Endothelial cell of hepatic sinusoid (primary cell): Measurements from ENCODE around the gene ADAM19.

Experiments
- in situ Hi-C: cut with HindIII; loops from 2 replicates; pipeline ENCODE4 v1.10.0; 2017; ENCODE audit warnings: low sequenced_read_pairs

Gene ADAM19

DNA sequence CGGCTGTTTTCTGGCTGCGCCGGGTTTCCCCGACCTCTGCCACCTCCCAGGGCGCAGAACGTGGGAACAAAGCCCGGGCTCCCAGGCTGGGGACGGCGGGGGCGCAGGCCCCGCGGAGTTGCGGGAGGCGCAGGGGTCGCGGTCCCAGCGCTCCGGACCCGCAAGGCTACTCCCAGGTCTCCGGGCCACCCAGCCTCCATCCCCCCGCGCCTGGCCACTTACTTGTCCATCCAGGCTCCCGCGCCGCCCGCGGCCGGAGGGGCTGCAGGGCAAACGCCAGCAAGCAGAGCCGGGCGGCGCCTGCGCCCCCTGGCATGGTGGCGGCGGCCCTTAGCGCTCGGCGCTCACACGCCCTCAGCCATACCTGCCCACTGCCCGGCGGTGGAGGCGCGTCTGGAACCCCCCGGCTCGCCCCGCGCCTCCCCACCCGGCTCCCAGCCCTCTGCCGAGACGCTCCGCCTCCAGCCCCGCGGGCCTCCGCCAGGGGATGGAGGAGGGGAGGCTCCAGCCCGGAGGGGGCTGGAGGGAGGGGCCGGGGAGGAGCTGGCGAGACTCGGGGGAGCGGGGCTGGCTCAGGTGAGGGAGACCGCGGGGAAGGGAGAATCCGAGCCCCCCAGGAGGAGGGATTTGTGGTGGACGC lies at the start of gene ADAM19:
ADAM19 (minus strand) TSS at position 395 of the 640 bp plus-strand sequence; CDS start at position 316, 79 bp downstream.
- in situ Hi-C loops, result no loop called here

DNA sequence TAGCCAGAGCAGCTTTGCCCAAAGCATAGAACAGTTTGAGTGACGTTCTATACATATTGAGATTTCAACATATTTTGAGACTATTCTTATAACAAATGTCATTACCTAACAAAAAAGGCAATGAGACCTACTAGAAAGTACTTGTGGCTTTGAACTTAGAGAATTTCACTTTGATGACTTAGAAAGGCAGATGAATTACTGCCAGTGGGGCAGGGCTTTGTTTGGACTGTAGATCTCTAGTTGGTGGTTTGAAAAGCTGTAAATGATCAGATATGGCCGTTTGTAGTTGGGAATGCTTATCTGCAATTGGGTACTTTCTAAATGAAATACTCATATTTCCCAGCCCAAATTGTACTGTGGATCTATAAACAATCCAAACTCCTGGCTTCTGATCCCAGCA lies 48.6 kb upstream of the ADAM19 start:
- in situ Hi-C loops, result no loop called here

DNA sequence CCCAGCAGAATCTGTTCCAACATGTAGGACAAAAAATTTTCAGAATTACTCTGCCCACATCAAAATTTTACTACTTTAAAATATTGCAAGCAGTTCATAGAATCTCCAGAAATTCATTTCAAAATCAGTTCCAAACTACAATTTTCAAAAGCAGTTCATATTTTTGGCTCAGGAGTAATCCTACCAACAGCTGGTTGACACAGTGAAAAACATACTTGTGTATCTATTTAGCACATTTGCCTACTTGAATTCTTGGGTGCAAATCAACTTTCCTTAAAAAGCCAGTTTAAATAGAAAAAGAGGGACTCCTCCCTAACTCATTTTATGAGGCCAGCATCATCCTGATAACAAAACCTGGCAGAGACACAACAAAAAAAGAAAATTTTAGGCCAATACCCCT lies 45.2 kb upstream of the ADAM19 start:
- in situ Hi-C loops, result no loop called here

DNA sequence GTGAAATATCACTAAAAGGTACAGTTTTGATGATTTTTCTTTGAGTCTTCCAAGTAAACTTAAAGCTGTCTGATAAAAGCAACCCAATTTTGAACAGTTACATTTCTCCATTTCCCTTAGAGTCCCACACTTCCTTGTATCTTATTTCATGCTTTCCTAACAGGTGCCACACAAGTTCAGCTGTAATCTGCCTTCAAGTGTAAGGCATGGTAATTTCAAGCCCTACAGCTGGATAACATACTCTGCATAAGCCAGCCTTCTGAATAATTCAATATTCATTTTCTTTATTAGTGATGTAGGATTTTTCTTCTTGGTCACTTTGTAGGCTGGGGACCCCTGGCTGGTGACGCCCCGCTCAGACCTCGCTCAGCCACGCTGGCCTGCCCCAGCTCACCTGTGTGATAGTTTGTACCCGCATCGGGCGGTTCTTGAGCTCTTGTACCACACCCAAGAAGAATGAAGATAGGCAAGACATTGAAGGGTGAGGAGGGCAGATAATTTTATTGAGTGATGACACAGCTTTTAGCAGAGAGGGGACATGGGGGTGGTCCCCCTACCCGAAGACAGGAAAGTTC lies 42.7 kb upstream of the ADAM19 start:
- in situ Hi-C loops, result no loop called here

- in situ Hi-C loops, result no loop called here
These were observed 41.2 kb upstream of the ADAM19 start for GRCh38 chr5:157616785-157617184.

GRCh38 chr5:157613385-157614245 lies 38.0 kb upstream of the ADAM19 start:
- in situ Hi-C loops, result no loop called here

GRCh38 chr5:157612581-157612980 lies 37.0 kb upstream of the ADAM19 start:
- in situ Hi-C loops, result no loop called here

DNA sequence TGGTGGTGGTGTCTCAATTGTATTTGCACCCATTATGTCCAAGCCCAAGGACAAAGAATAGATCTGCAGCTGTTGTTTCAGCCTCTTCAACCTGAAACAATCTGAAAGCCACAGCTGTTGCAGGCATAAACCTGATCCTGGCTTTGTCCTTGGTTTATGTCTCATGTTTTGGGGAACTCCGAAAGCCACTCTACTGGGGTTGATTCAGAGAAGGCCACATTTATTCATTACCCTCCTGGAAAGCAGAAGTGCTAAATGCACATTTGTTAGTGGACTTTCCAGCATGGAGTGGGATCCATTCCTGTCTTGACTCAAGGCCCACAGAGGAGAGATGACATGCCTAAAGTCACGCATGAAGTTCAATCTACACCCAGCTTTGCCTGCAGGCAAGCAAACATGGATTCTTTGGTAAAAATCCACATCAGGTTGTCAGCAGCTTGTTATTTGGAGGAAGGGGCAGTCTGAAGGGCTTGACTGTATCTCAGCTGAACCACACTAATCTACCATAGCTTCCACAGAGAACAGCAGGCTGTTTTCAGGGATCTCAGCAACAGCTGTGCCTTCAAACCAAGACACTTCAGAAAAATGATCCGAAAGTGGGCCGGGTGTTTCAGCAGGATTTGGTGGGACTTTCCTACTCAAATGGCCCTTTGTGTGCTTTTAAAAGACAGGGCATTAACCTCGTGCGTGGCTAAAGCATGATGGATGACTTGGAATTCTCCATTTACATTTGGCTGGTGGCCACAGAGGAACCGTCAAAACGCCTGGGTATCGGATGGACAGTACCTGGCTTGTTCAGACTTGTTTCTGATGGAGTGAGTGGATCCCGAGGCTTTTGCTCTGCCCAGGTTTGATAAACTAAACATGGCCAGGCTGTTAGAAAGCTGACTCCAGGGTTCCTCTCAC lies 36.2 kb upstream of the ADAM19 start:
- in situ Hi-C loops, result no loop called here

DNA sequence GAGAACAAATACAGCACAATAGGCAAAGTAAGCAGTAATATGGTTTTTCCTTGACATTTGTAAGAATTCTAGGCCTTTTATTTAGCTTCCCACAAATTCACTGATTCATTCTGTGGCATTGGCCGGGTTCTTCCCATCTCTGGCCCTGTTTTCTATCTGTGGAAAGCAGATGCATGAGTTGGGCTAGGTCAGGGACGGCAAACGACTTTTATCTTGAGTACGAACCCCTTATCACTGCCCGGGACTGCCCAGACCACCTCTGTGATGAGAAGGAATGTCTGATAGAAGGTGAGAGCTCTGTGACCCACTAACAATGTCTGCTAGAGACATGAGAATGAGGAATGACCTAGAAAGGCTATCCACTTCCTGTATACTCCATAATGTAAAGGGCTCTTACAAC lies 35.4 kb upstream of the ADAM19 start:
- in situ Hi-C loops, result no loop called here

DNA sequence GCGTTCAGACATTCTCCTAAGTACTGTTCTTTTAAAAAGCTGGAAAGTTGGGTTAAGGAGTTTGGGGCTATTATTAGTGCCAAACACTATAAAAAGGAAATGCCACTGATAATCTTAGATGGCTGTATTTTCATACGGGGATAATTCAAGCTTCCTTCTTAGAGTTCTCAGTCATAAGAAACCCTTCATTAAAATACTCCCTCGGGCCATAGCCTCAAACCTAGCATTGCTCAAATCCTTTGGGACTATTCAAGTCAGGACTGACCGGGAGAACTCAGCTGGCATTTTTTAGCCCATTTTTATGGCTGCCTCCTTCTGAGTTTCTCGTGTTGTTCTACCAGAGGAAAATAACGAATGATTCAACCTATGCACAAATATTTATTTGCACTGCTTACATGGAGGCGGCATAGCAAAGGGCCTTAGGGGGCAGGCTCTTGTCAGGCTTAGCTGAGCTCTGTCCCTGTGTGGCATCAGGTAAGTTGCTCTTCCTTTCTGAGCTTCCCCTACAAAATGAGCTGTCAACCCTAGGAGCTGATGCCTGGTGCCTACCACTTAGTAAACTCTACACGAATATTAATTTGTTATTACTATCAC lies 33.5 kb upstream of the ADAM19 start:
- in situ Hi-C loops, result loop anchor here (5.0 kb wide), 1 partner anchor 53 kb away; no protein-coding TSS in a partner anchor

GRCh38 chr5:157607371-157608161 lies 32.0 kb upstream of the ADAM19 start:
- in situ Hi-C loops, result loop anchor here (5.0 kb wide), 1 partner anchor 55 kb away; no protein-coding TSS in a partner anchor

- in situ Hi-C loops, result loop anchor here (5.0 kb wide), 1 partner anchor 56 kb away; no protein-coding TSS in a partner anchor
These were observed 30.5 kb upstream of the ADAM19 start for GRCh38 chr5:157606046-157606445.

DNA sequence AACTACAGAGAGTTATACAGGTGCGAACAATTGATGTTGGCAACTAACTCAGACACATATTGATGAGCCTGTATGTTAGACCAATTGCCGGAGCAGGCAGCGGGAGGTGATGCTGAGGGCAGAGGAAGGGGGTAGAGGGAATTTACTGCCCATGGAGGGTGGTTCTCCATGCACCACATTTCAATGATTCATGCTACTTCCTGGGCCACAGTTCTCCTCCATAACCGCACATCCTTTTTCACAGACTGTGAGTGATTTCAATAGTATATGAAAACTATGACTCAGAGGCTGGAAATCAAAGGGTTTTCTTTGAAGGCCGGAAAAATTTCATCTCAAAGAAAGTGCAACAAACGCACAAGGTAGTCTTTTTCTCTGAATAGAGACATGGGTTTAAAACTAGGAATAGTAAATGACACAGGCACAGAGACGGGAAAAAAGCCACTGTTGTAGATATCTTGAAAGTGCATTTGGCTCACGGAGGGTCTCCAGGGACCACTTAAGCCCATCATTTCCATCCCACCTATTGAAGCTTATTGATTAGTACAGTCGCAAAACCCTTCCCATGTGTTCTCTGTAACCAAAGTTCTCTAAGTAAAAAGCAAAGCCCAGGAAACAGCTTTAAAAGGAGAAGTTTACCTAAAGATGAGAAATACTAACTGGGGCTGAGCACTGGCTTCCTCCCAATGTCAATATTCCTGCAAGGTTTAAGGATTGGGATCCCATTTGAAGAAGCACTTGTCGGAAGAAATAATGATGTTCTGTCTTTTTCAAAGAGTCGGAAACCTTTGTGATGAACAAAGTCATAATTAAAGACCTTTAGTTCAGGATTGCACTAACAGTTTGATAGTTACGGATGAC lies 28.0 kb upstream of the ADAM19 start:
- in situ Hi-C loops, result no loop called here

GRCh38 chr5:157602505-157602904 lies 26.9 kb upstream of the ADAM19 start:
- in situ Hi-C loops, result no loop called here

- in situ Hi-C loops, result no loop called here
These were observed 24.7 kb upstream of the ADAM19 start for GRCh38 chr5:157600252-157600651.

DNA sequence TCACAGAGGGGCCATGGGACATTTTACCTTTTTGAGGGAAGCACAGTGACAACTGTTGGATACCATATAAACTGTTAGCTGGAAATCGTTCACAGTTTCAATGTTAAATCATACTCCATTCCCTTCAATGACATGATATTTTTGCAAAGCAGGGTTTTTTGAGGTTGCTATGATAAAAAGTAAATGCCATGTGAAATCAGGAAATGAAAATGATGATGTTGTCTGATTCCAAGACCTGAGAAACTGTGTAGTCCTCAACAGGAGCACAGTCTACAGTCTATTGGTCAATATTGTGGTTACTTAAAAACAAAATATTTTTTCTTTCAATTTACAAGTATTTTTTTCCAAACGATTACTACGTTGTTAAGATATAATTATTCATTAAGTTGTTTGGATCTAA lies 24.0 kb upstream of the ADAM19 start:
- in situ Hi-C loops, result no loop called here

GRCh38 chr5:157598350-157598936 lies 22.9 kb upstream of the ADAM19 start:
- in situ Hi-C loops, result no loop called here

- in situ Hi-C loops, result no loop called here
These were observed 21.7 kb upstream of the ADAM19 start for GRCh38 chr5:157597277-157597676.
